HG03354 (cell line): ENCODE data around the gene SPAG7.

Experiments used
- ATAC-seq: cut with Tn5 transposase; IDR thresholded peaks from one replicate; pipeline ENCODE4 v1.9.1; 2021; ENCODE audit warnings: mild to moderate bottlenecking; ENCODE audit not compliant: unreplicated experiment, poor library complexity, severe bottlenecking

SPAG7 gene

GRCh38 chr17:4951486-4951885, 16.1 kb downstream of the SPAG7 start:
- no peak for ATAC-seq

- ATAC-seq: no peak
Observed at GRCh38 chr17:4950746-4951204, 16.8 kb downstream of the SPAG7 start, which contains the start of gene ENO3. Gene ENO3, plus strand, starts transcription at chr17:4951119. Its CDS starts 711 bp downstream, at chr17:4951830.

GRCh38 chr17:4950075-4950745, 17.4 kb downstream of the SPAG7 start:
- peak; percentile 10 for ATAC-seq

- ATAC-seq: peak; percentile 40
Observed at GRCh38 chr17:4949321-4950074, 18.1 kb downstream of the SPAG7 start.

GRCh38 chr17:4948931-4949320, 18.7 kb downstream of the SPAG7 start:
- peak; percentile 38 for ATAC-seq

- ATAC-seq: peak; percentile 29
Observed at GRCh38 chr17:4948166-4948930, 19.3 kb downstream of the SPAG7 start, which contains the start of gene PFN1. Gene PFN1, minus strand, starts transcription at chr17:4948530. Its CDS starts 136 bp downstream, at chr17:4948394.

- ATAC-seq: peak; percentile 17
Observed at GRCh38 chr17:4947411-4948165, 20.0 kb downstream of the SPAG7 start.

- ATAC-seq: no peak
Observed at GRCh38 chr17:4947010-4947410, 20.6 kb downstream of the SPAG7 start.

- ATAC-seq: no peak
Observed at GRCh38 chr17:4946312-4946976, 21.2 kb downstream of the SPAG7 start.

GRCh38 chr17:4945944-4946280, 21.7 kb downstream of the SPAG7 start:
- ATAC-seq: no peak

GRCh38 chr17:4945176-4945943, 22.3 kb downstream of the SPAG7 start:
- ATAC-seq: peak; percentile 19

- ATAC-seq: no peak
Observed at GRCh38 chr17:4944554-4945175, 23.0 kb downstream of the SPAG7 start.

- ATAC-seq: no peak
Observed at GRCh38 chr17:4944163-4944553, 23.5 kb downstream of the SPAG7 start.

- ATAC-seq: no peak
Observed at GRCh38 chr17:4942760-4943508, 24.7 kb downstream of the SPAG7 start.

- ATAC-seq: no peak
Observed at GRCh38 chr17:4941319-4941610, 26.4 kb downstream of the SPAG7 start.

GRCh38 chr17:4940555-4941318, 26.9 kb downstream of the SPAG7 start:
- ATAC-seq: no peak
